RWPE2 (cell line): ENCODE data around the gene PLCH2.
A peak's percentile ranks its signal among the peaks of the same experiment; 100 is the strongest.

ENCODE experiments used
- ATAC-seq: fragments of 200-7000 bp; cut with Tn5 transposase; 3 replicates; pipeline ENCODE4 v1.9.1; 2021; ENCODE audit warnings: low read depth
- DNase-seq: peaks from one replicate; pipeline ENCODE4 v3.0.0-alpha.2; 2020; ENCODE audit warnings: low spot score
- H3K27ac ChIP-seq: fragments of 450-650 bp; 2 replicates; pipeline ENCODE4 v1.5.1; 2017; ENCODE audit warnings: mild to moderate bottlenecking; ENCODE audit not compliant: poor library complexity, severe bottlenecking
- H3K27me3 ChIP-seq: fragments of 250-450 bp; sonication (Bioruptor Pico); 2 replicates; pipeline ENCODE4 v1.5.1; 2021; ENCODE audit warnings: mild to moderate bottlenecking, moderate library complexity; ENCODE audit not compliant: insufficient read depth, poor library complexity, severe bottlenecking
- H3K36me3 ChIP-seq: fragments of 250-450 bp; sonication (Bioruptor Pico); 2 replicates; pipeline ENCODE4 v1.5.1; 2020; ENCODE audit warnings: low read depth, mild to moderate bottlenecking, moderate library complexity
- H3K4me1 ChIP-seq: fragments of 250-450 bp; sonication (Bioruptor Pico); 2 replicates; pipeline ENCODE4 v1.5.1; 2021; ENCODE audit warnings: mild to moderate bottlenecking, moderate library complexity; ENCODE audit not compliant: insufficient read depth, poor library complexity, severe bottlenecking
- H3K4me3 ChIP-seq: fragments of 250-450 bp; sonication (Bioruptor Pico); 2 replicates; pipeline ENCODE4 v1.5.1; 2021; ENCODE audit warnings: mild to moderate bottlenecking, moderate library complexity; ENCODE audit not compliant: severe bottlenecking
- H3K9me3 ChIP-seq: fragments of 250-450 bp; sonication (Bioruptor Pico); 2 replicates; pipeline ENCODE4 v1.5.1; 2021; ENCODE audit warnings: mild to moderate bottlenecking, moderate library complexity; ENCODE audit not compliant: severe bottlenecking
- CTCF ChIP-seq: fragments of 450-650 bp; IDR thresholded peaks from one replicate; pipeline ENCODE4 v1.5.1; 2017; ENCODE audit warnings: mild to moderate bottlenecking, moderate library complexity; ENCODE audit not compliant: poor library complexity, severe bottlenecking

Gene PLCH2

GRCh38 chr1:2496746-2497145, 20.7 kb downstream of the PLCH2 start:
- no peak overlapping the region for H3K27ac ChIP-seq

GRCh38 chr1:2497891-2498290, 21.8 kb downstream of the PLCH2 start:
- Histone ChIP-seq H3K9me3 (no peaks in the 10 kb centered on the region), H3K4me3 (no peak overlapping the region), H3K36me3 (peaks cover 39% of the 10 kb centered on the region), H3K4me1 (peaks cover 13% of the 10 kb centered on the region), H3K27me3 (no peaks in the 10 kb centered on the region), H3K27ac (no peak overlapping the region)
- DNase-seq (no peak), ATAC-seq (no peak)
- no peak for TF ChIP-seq CTCF

More at GRCh38 chr1:2496746-2497145, 20.7 kb downstream of the PLCH2 start:
- TF ChIP-seq CTCF: no peak
- no peaks in the 10 kb centered on the region for H3K9me3 ChIP-seq
- H3K4me3 ChIP-seq: no peak overlapping the region
- no peaks in the 10 kb centered on the region for H3K27me3 ChIP-seq
- ATAC-seq (no peak), DNase-seq (no peak)
- H3K4me1 ChIP-seq: peaks cover 13% of the 10 kb centered on the region
- H3K36me3 ChIP-seq: peaks cover 43% of the 10 kb centered on the region

- TF ChIP-seq CTCF: no peak
- no peak for ATAC-seq
- no peak for DNase-seq
- Histone ChIP-seq H3K36me3 (peaks cover 39% of the 10 kb centered on the region), H3K27ac (peak overlapping the region; percentile 37), H3K4me1 (peaks cover 11% of the 10 kb centered on the region), H3K27me3 (no peaks in the 10 kb centered on the region), H3K4me3 (no peak overlapping the region), H3K9me3 (no peaks in the 10 kb centered on the region)
Measured at GRCh38 chr1:2498648-2499047, 22.6 kb downstream of the PLCH2 start.

DNA sequence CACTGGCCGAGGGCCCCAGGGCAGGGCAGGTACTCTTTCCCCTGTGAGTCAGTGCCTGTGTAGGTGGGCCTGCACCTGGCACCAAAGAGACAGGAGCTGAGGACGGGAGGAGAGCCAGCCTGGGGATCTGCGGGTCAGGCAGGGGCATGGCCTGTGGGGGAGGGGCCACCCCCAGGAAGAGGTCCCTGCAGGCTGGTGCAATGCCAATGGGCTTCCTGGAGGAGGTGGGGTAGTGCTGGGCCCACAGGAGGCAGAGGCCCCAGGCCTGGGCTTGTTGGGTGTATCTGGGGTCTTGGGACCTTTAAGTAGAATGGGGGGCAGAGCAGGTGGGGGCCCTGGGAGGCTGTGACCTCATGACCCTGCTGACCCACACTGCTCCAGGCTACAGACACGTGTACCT, 23.2 kb downstream of the PLCH2 start:
- Histone ChIP-seq H3K27me3 (no peaks in the 10 kb centered on the region), H3K9me3 (no peaks in the 10 kb centered on the region), H3K4me3 (no peak overlapping the region), H3K27ac (peak overlapping the region; percentile 37), H3K36me3 (peaks cover 39% of the 10 kb centered on the region), H3K4me1 (peaks cover 6% of the 10 kb centered on the region)
- DNase-seq: no peak
- no peak for TF ChIP-seq CTCF
- no peak for ATAC-seq

DNA sequence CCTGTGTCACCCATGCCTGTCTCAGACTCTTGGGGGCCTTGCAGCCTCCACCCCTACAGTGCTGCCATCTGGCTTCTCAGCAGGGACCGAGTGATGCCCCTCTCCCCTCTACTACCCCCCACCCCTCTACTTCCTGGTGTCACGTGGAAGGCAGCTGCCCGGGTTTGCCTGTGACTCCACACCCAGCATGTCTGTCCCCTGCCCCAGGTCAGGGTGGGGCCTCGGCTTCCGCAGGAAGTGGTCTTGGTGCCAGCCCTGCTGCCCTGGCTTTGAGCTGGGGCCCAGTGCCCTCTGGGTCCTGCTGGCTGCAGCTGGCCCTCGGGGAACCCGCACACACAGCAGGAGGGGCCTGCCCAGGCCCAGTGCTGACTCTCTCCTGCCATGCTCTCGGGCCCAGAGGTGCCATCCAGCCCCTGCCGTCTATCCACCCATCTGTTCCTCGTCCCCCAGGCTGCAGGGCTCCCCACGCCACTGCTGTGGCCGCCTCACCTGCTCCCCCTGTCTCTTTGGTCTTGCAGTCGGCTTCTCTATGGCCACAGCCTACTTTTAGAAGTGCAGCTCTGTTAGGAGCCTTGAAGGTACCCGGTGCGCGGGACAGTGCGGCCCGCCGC, 24.0 kb downstream of the PLCH2 start:
- no peak for ATAC-seq
- peak overlapping the region; percentile 37 for H3K27ac ChIP-seq
- DNase-seq: no peak
- no peaks in the 10 kb centered on the region for H3K27me3 ChIP-seq
- H3K4me1 ChIP-seq: peaks cover 6% of the 10 kb centered on the region
- no peaks in the 10 kb centered on the region for H3K9me3 ChIP-seq
- no peak for TF ChIP-seq CTCF
- no peak overlapping the region for H3K4me3 ChIP-seq
- peaks cover 37% of the 10 kb centered on the region for H3K36me3 ChIP-seq
